Measurements from ENCODE around the gene PDCD4. TPM values are rescaled to one million over a fixed set of nuclear protein-coding genes. Genes with fewer than 3 reads are reported as not detected.
"Not testable (repeated sequence)": the region's sequence is repeated elsewhere in the genome, so short reads cannot be mapped to it uniquely, and the experiment has no call there.

Gene PDCD4
- total RNA-seq, 2 donors from 2014 or later: 22.1 to 22.6 TPM

GRCh38 chr10:110910138-110910537 is 38.4 kb downstream of the PDCD4 start:
- Histone ChIP-seq H3K4me1 (no peaks in the 10 kb centered on the region), H3K27ac (no peak overlapping the region), H3K4me3 (no peak overlapping the region), H3K27me3 (no peaks in the 10 kb centered on the region), H3K9me3 (no peaks in the 10 kb centered on the region), H3K36me3 (no peaks in the 10 kb centered on the region)
- no peak for DNase-seq (ENCODE audit: low spot score)
- TF ChIP-seq CTCF (IDR thresholded peaks at IDR 0.05): no peak

GRCh38 chr10:110912374-110912773 is 40.6 kb downstream of the PDCD4 start:
- H3K36me3 ChIP-seq: no peaks in the 10 kb centered on the region
- H3K9me3 ChIP-seq: no peaks in the 10 kb centered on the region
- DNase-seq (ENCODE audit: low spot score): no peak
- no peak overlapping the region for H3K27ac ChIP-seq
- peaks cover 0 to under 1% of the 10 kb centered on the region in 2 donors for H3K4me1 ChIP-seq
- no peak for TF ChIP-seq CTCF (IDR thresholded peaks at IDR 0.05)
- no peaks in the 10 kb centered on the region for H3K27me3 ChIP-seq
- no peak overlapping the region for H3K4me3 ChIP-seq

GRCh38 chr10:110914431-110914830 is 42.7 kb downstream of the PDCD4 start:
- H3K27me3 ChIP-seq: no peaks in the 10 kb centered on the region
- H3K4me1 ChIP-seq: peaks cover 0 to 10% of the 10 kb centered on the region in 2 donors
- H3K36me3 ChIP-seq: no peaks in the 10 kb centered on the region
- H3K9me3 ChIP-seq: no peaks in the 10 kb centered on the region
- TF ChIP-seq CTCF (IDR thresholded peaks at IDR 0.05): no peak
- H3K27ac ChIP-seq: no peak overlapping the region
- no peak overlapping the region for H3K4me3 ChIP-seq
- no peak for DNase-seq (ENCODE audit: low spot score)

GRCh38 chr10:110915035-110915434 is 43.3 kb downstream of the PDCD4 start:
- DNase-seq (ENCODE audit: low spot score): no peak
- no peak for TF ChIP-seq CTCF (IDR thresholded peaks at IDR 0.05)
- Histone ChIP-seq H3K27ac (no peak overlapping the region), H3K4me3 (no peak overlapping the region), H3K36me3 (no peaks in the 10 kb centered on the region), H3K4me1 (peaks cover 0 to 10% of the 10 kb centered on the region in 2 donors), H3K27me3 (no peaks in the 10 kb centered on the region), H3K9me3 (no peaks in the 10 kb centered on the region)

GRCh38 chr10:110915600-110915999 is 43.9 kb downstream of the PDCD4 start:
- H3K4me3 ChIP-seq; H3K27ac ChIP-seq; H3K36me3 ChIP-seq; H3K27me3 ChIP-seq; H3K9me3 ChIP-seq; DNase-seq (ENCODE audit: low spot score): not testable (repeated sequence)
- peaks cover 0 to 11% of the 10 kb centered on the region in 2 donors for H3K4me1 ChIP-seq

GRCh38 chr10:110916554-110917346 is 45.0 kb downstream of the PDCD4 start:
- no peak overlapping the region for H3K27ac ChIP-seq
- H3K4me3 ChIP-seq: no peak overlapping the region
- TF ChIP-seq CTCF (IDR thresholded peaks at IDR 0.05): no peak

More at GRCh38 chr10:110916554-110917346, 45.0 kb downstream of the PDCD4 start:
- Histone ChIP-seq H3K36me3 (no peaks in the 10 kb centered on the region), H3K4me1 (peaks cover 0 to 21% of the 10 kb centered on the region in 2 donors), H3K27me3 (no peaks in the 10 kb centered on the region), H3K9me3 (no peaks in the 10 kb centered on the region)
- DNase-seq (ENCODE audit: low spot score): no peak

Data from right atrium auricular region (tissue), 2 donors.